ENCODE results near the gene TNFRSF4.

Gene TNFRSF4

DNA sequence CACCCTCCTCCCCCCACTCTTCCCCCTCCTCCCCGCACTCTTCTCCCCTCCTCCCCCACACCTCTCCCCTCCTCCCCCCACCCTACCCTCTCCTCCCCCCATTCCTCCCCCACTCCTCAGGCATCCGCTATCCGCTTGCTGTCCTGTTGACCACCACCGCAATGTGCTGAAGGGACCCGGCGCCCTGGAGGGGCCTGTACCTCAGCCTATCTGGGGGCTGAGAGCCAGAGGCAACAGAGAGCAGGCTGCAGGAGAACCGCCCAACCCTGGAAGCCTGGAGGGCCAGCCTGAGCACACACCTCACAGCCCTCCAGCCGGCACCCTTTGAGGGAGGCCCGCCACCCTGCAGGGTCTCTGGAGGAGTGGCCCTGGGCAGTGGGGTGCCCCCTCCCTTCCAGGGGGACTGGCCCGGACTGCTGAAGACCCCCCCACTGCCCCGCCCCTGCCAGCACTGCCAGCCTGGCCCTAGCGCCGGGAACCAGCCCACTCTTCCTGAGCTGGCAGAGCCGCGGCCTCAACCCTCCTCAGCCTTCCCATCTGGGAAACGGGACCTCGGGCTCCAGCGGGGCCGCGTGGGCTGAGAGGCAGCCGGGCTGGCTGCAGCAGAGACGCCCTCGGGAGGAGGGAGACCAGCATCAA lies 31.3 kb upstream of the TNFRSF4 start:
- DNase-seq = no peak

DNA sequence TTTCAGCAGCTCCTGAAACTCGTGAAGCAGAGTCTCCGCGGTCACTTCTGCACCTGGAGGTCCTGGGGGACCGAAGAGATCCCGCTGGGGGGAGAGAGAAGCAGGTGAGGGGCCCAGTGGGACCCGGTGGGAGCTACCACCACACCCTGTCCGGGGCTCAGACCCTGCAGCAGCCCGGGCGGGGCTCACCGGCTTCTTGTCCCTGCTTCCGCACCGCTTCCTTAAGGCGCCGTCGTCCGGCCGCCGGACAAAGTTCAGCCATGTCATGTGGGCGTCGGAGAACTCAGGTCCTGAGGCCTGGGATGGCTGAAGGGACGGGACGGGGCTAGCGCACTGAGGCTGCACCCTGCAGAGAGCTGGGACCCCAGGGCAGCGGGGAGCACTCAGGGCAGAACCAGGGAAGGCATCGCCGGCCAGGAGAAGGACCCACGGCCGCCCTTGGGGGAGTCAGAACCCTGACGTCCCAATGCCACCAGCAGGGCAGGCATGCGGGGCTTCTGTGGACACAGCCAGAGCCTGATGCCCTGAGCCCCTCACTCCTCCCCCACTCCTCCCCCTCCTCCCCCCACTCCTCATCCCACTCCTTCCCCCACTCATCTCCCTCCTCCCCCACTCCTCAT lies 30.3 kb upstream of the TNFRSF4 start:
- no peak for DNase-seq

DNA sequence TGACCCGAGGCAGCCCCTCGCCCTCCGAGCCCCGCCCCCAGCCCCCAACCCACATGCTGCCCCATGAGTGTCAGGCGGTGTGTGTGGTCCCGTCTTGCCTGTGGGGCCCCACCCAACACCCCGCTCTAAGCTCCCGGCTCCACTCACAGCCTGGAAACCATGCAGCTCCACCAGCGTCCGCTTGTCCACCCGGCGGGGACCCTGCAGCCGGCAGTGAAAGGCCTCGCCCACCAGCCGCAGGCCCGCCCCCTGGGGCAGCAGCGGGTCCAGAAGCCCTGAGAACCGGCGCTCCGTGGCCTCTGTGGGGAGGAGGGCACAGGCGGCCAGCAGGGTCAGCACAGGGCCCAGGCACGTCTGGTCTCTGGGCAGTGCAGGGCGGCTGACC lies 29.8 kb upstream of the TNFRSF4 start:
- DNase-seq = no peak

DNA sequence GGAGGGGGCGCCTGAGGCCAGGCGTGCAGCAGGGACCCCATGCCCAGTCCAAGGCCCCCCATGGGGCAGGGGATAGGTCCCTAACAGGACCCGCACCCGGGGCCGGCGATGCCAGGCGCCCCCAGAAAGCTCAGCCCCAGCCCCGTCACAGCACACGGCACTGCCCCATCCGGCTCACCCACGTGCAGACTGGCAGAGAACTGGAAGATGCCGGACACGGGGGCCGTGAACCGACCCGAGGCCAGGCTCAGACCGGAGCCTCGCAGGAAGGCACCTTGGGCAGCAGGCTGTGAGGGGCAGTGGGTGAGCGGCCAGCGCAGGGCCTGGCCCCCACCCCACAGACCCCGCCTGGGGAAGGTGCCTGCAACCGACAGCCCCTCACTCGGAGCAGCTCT lies 29.3 kb upstream of the TNFRSF4 start:
- DNase-seq = no peak

DNA sequence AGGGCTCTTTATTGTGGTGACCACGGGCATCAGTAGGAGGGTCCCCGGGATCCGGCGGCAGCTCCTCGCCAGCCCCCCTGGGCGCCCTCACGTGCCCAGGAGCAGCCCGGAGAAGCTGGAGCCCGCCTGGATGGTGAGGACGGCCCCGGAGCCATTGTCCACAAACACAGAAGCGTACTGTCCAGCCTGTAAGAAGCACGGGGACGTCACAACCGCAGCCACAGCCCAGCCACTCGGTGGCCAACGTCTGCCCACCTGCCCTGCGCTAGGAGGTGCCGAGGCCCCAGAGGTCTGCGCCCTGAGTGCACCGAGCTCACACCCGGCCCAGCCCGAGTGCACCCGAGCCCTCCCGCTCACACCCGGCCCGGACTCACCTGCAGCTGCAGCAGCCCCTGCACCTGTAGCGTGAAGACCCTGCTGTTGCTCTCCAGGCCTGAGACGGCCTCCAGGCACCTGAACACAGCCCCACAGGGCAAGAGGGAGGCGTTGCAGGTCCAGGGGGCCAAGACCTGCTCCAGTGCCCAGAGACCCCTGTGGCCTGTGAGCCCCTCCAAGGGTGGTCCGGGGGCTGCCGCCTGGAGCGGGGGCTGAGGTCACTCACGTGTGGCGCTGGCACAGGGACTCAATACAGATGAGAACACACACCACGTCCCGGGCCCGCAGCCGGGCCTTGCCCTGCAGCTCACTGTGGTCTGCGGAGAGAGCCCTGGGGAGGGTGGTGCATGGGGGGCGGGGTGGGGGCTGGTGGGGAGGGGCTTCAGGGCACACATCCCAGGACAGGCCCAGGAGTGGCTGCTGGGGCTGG lies 28.7 kb upstream of the TNFRSF4 start:
- no peak for DNase-seq

DNA sequence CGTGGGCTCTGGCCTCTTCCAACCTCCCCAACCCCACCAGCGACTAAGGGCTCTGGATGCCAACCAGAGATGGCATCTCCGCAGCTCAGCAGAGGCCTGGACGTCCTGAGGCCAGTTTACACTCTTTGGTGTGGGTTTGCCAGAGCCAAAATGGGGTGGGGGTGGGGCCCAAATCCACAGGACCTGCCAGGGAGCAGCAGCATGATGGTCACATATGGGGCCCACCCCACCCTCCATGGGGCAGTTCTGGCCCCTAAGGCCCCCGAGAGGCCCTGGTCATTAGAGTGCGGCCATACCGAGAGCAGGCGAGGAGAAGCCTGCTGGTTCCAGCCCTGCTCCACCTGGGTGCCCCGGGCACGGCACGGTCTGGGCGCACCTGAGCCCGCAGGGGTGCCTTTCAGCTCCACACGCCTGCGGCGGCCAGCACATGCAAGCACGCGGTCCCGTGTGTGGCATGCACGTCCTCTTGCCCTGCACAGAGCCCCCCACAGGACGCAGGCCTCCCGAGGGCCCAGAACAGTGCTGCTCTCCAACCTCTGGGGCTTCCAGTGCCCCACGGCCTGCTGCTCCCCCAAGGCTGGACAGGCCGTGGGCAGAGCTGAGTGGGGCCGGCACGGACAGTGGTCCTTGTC lies 27.8 kb upstream of the TNFRSF4 start:
- no peak for DNase-seq

DNA sequence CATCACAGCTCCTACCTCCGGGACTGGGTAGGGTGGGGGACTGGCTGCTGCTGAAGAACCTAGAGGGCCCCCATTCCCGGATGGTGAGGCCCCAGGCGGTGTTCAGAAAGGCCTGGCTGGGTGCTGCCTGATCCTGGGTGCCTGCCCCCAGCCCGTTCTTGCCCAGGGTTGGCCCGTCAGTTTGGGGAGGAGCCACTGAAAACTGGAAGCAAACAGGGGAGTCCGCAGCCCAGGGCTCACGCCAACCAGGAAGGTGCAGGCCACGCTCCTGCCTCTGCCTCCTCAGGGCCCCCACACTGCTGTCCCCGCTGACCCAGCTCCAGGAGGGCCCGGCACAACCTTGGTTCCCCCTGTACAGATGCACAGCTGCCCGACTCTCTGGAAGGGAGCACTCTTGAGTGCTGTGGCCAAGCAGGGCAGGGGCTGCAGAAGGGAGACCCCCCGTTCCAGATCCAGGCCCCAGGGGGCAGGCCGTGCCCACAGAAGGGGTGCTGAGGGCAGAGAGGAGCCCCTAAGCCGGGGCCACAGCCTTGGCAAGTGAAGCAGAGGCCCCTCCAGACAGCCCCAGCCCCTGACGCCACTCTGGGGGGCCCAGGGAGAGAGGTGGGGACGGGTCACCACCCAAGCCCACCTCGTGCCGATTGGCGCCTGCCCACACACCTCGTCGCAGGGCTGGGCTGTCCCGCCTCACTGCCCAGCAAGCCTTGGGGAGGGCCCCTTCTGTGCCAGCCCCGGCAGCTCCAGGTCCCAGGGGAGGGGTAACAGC lies 27.1 kb upstream of the TNFRSF4 start:
- no peak for DNase-seq

DNA sequence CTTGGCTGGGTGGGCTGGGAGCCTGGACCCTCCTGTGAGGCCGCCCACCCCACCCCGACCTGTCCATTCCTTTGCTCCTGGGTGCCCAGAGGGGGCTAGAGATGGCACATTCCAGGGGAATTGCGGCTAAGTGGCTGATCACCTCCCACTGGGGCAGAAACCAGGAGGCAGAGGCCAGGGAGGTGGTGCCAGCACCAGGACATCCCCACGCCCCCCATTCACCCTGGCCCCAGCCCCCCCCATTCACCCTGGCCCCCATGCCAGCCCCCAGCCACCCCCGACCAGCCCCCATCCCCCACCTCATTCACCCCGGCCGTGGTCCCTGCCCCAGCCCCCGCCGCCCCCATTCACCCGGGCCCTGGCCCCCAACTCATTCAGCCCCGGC lies 26.4 kb upstream of the TNFRSF4 start:
- no peak for DNase-seq

DNA sequence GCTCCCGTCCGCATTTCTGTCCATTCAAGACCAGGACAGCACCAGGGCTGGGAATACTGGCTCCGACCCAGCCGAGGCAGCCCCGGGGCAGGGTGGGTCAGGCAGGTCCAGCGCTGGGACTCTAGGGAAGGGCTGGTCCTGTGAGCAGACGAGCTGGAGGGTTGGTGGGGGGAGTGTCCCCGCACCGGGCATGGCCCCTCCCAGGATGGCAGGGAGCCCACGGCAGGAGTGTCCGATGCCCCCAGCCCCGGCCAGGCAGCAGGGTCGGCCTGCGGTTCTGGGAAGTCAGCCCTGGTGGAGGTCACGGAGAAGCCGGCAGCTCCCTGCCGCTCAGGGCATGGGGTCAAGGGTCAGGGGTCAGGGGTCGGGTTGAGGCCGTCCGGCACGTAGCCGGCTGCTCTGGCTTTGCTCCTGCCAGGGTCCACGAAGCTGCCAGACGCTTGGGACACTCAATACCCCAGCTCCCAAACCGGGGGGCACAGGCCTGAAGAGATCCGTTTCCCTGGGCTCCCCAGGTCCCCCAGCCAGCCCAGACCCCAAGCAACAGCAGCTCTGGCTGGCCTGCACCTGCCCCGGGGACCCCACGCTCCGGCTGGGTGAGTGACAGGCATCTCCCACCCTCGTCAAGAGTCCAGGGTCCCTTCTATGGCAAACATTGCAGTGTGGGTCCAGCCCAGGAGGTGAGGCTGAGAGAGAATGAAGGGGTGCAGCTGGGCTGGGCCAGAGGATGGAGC lies 25.8 kb upstream of the TNFRSF4 start:
- DNase-seq = no peak

DNA sequence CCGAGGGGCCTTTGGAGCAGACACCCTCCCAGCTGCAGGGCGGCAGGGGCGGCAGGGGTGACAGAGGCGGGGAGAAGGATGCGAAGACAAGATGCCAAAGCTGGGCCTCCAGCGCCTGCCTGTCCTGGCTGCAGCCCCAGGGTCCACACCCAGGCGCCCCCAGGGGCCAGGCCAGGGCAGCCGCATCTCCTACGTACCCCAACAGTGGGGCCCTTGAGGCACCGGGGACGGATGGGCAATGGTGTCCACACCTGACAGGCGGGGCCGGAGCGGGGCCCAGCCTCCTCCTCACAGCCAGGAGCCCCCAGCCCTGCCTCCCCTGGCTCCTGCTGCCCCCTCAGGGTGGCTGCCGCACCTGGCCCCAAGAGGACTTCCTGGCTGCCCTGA lies 25.3 kb upstream of the TNFRSF4 start:
- no peak for DNase-seq

DNA sequence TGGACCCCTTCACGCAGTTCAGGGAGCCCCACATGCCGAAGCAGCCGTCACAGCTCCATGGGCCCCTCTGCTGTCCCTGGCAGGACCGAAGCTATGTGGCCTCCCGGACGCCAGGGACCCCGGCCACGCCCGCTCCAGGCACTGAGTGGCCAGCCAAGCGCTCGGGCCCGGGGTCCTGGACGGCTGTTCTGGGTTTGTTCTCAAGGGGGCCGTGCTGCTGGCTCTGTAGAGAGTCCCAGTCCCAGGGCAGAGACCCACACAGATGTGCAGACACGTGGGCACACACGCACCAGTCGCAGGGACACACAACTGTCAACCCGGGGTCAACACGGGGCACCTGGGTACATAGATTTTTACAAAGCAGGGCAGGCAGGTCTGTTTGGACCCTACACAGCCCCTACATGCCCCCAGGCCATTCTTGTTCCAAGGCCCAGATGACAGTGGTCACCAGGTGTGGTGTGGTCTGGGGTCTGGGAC lies 24.8 kb upstream of the TNFRSF4 start:
- DNase-seq = no peak

DNA sequence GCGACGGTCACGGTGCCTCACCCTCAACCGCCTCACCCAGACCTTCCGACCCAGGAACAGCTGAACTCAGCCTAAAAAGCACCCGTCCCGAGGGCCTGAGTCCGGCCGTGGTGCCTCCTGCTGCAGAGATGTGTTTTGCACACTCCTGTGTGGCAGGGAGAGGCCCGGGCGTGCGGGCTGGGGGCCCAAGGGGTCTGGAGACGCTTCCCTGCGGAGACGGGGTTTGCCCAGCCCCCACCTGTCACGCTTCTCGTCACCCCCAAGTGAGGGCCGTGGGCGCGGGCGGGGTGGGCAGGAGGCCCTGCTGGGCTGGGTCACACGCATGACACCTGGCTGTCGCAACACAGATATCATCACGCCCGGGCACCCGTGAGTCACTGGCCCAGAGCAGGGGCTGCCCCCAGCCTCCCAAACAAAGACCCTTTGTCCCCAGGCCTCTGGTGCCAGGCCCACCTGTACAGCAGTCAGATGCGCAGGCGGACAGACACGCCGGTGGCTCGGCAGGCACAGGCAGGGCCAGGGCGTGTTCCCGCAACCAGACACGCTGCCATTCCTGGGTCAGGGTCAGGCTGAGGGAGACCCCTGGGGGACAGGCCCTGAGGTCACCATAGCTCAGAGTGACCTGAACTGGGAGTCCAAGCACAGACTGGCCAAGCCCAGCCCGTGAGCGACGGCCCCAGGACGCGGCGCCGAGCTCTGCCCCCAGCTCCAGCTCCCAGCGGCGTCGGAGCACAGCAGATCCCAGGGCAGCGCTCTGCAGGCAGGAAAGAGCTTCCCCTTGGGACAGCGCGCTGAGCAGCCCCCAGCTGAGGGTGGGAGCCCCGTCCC lies 24.1 kb upstream of the TNFRSF4 start:
- no peak for DNase-seq

DNA sequence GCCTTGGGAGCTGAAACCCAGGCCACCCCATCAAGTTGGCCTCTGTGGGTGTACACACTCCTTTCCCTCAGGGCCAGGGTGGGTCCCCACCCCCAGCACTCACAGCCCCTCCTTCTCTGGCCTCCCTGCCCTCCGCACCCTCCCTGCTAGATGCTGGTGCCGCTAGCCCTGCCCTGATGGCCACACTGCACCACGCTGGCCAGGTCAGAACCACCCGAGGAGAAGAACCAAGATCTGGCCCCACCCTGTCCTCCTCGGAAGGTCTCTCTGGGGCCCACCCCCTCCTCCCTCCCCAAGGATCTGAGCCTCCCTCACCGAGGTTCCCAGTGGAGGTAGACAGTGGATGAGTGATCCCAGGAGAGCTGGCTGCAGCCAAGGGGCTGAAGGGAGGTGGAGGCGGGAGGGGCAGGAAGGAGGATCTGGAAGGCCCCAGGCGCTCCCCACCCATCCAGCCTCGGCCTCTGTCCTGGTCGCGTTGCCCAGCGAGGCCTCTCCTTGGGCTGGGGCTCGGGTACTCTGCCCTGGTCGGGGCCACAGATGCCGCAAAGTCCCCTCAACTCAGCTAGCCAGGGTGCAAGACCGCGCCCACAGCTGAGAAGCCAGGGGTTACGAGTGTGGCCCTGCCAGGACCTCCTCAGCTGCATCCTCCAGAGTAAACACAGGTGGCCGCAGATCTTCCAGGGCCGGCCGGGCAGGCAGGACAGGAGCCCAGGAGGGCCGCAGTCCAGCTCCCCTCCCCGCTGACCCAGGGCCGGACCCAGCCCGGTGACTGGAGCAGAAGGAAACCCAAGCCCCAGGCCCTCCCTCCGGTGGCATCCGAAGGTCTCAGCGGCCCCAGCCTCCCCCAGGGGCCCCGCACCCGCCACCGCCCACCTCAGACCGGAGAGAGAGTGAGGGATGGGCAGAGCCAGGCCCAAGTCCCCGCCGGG lies 23.3 kb upstream of the TNFRSF4 start:
- no peak for DNase-seq

DNA sequence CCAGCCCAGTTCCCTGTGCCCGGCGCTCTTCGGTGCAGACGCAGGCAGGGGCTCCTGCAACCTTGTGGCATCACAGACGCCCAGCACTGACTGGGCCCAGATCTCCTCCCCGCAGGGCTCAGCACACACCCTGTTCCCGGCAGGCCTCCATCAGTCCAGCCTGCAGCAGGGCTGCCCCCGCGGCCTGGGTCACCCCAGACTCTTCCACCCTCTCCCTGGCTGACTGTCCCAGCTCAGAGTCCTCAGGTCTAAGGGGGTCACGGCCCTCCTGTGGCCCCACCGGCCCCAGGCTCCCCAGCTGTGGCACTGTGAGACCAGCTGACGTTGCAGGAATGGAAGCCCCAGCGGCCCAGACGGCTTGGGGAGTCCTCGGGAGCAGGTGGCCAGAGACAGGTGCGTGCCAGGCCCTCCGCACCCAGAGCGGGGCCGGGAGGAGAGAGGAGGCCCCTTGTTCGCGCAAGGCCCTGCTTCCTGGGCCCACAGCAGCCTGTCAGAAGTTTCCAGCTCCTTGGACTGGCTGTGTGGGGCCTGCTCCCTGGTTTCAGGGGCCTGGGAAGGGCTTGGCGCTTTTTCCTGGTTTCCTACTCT lies 22.3 kb upstream of the TNFRSF4 start:
- no peak for DNase-seq

DNA sequence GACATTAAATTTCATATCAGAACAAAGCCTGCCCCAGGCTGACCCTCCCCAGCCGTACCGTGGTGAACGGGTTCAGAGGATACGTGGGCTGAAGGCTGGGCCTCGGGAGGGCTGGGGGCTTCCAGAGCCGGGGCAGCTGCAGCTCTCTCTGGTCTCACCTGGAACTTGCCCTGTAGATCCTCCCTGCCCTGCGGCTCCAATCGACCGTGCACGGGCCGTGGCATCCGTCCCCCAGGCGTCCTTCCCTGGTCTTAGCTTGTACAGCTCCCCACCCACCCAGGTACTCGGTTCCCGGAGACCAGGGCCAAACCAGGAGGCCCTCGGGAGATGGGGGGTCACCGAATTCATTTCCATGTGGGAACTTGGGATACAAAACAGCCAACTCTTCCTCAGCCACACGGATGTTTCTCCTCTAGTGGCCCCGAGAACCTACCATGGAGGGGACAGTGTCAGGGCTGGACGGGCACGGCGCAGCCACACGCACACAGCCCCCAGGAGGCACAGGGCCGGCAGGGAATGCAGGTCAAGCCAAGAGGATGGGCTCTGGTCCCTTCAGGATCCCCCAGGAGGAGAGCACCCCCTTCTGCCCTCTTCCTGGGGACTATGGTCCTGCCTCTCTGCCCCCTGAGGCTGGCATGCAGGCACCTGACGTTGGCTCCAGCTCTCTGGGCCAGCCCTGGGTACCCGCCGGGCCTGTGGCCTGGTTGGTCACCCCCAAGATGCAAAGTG lies 21.2 kb upstream of the TNFRSF4 start:
- DNase-seq = no peak

DNA sequence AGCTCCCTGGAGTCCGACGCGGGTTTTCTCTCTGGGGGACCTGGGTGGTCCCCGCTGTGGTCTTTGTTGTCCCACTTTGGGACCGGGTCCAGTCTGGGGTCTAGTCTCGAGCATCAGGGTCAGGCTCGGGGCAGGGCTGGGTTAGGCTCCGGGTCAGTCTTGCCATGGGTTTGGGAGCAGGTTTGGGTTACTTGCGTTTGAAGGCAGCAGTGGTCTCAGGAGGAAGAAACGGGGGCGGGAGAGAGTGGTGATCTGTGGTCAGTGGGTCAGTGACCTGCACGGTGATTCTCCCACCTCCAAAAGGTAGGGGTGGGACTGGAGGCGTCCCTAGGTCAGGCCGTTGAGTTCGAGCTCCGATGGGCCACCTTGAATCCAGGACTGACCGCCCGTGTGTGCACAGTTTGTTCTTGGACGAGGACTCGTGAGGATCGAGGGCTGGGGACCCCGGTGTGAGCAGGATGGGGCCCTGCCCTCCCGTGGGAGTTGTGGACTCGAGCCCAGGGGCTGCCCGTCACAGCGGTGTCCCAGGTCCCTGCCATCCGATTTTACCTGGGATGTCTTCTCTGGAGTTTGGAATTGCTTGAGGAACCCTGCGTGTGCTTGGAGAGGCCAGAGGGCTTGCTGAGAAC lies 20.3 kb upstream of the TNFRSF4 start:
- no peak for DNase-seq

DNA sequence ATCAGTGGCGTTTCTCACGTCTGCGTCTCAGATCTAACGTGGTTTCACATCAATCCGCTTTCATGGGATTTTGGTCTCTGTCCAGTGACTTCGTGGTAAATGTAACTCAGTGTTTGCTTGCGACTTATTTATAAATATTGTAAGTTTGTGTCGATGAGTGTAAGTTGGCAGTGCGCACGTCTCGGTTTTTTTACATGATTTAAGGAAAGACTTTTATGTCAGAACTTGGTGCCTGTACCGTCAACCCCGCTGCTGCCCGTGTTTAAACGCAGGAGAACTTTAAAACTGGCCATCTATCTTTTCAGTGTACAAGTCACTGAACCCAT lies 19.6 kb upstream of the TNFRSF4 start:
- no peak for DNase-seq

DNA sequence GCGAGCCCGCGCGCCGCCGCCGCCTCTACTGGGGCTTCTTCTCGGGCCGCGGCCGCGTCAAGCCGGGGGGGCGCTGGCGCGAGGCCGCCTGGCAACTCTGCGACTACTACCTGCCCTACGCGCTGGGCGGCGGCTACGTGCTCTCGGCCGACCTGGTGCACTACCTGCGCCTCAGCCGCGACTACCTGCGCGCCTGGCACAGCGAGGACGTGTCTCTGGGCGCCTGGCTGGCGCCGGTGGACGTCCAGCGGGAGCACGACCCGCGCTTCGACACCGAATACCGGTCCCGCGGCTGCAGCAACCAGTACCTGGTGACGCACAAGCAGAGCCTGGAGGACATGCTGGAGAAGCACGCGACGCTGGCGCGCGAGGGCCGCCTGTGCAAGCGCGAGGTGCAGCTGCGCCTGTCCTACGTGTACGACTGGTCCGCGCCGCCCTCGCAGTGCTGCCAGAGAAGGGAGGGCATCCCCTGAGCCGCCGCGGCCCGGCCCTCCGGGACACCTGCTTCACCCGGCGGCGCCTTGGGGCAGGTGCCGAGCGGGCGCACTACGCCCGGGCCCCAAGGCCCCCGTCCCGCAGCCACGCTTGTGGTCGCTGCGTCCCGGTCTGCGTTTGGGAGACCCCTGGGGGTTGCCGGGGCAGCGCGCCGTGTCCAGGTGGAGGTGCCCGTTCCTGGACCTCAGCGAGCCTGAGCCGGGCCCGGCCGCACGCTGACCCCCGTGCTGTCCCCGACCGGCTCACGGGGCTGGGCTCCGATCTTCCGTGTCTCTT lies 19.0 kb upstream of the TNFRSF4 start:
- DNase-seq = no peak

Data from activated CD4-positive, alpha-beta T cell treated with anti-CD3 and anti-CD28 coated beads, Interleukin-10, Interleukin-2, amounts not matched to agents 100 ng/mL and 50 ng/mL, durations not matched to agents 16 hours and 8 hours (primary cell).